KBM-7 (cell line): ENCODE data around the gene C16orf95.

Source experiments
- DNase-seq: peaks from one replicate; pipeline ENCODE4 v3.0.0-alpha.2; 2015
- in situ Hi-C: fragments of 300-500 bp; cut with MboI; formaldehyde crosslinking; loops from 2 replicates; pipeline ENCODE4 v1.14.3; 2020; ENCODE audit warnings: low sequenced_read_pairs, low pct_unique_long_range_greater_than_20kb, mixed read lengths

Gene C16orf95

DNA sequence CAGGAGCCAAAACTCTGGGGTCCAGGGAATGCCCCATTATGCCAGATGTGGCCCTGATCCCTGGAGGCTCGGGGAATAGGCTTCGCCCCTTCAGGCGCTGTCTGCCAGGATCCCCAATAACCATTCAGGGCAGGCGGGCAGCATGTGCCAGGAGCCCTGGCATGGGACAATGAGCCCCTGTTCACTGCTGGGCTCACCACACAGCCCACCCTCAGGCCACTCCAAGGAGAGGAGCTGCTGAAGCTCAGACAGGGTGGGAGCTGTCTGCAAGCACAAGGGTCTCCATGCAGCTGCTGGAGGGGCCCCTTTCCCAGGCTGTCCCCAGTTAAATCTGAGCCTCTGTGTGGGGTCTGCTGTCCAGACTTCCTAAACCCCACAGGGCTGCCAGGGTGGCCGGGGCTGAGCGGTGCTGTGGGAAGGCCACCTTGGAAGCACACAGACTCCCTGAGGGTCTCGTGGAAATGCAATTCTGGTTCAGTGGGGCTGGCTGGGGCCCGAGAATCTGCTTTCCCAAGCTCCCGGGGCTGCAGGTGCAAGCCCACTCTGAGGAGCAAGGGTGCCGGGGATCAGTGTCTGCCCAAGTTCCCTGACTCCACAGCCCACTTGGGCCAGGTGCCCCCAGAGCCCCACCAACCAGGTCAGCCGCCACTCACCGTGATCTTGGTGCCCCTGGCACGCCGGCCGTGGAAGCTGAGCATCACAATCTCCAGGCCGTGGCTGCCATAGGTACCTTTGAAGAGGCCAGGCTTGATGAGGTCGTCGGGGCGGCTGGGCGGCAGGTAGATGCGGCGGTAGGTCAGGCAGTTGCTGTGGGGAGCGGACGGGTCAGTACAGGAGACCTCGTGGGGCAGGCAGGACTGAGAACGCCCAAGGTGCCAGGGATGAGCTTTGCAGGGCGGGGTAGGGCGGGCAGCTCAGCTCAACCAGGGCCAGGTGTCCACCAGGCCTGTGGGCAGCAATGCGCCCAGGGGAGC lies 17.7 kb upstream of the C16orf95 start:
- in situ Hi-C loops, result no loop called here
- no peak for DNase-seq

DNA sequence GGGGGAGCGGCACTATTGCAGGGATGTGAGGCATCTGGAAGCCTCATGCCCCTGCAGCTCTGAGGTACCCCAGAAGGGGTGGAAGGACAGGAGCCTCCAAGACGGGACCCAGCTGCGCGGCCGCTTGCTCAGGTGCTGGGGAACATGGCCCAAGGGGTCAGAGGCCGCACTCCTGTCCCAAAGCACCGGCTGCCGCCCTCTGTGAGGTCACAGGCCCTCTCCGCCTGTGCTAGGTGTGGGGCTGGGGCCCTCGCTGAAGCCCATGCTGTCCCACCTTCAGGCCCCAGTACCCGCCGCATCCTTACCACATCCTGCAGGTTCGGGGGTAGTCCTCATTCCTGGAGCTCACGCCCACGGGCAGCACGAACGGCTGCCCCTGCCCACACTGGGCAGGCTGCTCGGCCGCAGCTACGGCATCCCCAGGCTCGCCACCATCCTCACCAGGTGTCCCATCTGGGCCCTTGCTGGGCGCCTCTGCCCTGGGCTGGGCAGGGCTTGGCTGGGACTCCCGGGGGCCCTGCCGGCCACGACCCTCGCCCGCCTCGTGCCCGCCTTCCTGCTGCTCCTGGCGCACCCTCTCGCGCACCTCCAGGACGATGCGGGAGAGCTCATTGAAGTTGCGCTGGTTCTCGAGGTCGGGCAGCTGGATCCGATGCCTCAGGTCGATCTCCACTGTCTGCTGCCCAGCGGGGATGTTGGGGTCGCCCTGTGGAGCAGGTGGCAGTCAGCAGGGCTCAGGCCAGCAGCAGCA lies 16.6 kb upstream of the C16orf95 start:
- in situ Hi-C loops, result no loop called here
- DNase-seq, result no peak

DNA sequence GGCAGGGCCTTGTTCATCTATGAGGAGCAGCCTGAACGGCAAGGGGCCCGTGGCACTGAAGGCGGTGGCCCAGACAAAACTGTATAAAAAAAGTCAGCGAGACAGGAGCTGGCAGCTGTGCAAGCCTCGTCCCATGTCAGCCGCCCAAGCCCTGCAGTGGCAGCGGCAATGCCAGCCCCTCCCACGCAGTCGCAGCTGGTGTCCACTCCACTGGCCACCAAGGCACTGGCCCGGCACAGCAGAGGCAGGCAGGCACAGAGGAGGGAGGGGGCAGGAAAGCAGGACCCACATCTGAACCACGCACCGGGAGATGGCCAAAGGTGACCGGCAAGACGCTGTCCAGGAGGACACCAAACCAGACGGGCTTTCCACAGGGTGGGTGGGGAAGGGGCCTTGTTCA lies 15.9 kb upstream of the C16orf95 start:
- in situ Hi-C loops, result no loop called here
- DNase-seq, result no peak

DNA sequence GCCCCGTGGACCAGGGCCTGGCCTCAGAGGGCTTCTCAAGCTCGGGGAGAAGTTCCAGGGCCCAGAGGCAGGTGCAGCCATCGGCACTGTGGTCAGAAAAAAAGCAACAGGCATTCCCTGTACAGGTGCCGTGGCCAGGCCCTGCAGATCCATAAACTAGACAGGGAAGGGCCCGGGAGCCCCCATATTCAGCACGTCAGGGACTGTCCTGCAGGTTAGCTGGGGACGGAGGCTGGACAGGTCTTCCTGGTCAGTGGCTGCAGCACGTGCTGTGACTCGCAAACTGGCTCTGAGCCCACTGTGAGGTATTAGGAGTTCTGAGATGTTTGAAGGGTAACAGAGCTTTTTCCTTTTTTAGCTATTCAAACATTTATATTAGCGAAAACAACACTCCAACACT lies 15.0 kb upstream of the C16orf95 start:
- in situ Hi-C loops, result no loop called here

DNA sequence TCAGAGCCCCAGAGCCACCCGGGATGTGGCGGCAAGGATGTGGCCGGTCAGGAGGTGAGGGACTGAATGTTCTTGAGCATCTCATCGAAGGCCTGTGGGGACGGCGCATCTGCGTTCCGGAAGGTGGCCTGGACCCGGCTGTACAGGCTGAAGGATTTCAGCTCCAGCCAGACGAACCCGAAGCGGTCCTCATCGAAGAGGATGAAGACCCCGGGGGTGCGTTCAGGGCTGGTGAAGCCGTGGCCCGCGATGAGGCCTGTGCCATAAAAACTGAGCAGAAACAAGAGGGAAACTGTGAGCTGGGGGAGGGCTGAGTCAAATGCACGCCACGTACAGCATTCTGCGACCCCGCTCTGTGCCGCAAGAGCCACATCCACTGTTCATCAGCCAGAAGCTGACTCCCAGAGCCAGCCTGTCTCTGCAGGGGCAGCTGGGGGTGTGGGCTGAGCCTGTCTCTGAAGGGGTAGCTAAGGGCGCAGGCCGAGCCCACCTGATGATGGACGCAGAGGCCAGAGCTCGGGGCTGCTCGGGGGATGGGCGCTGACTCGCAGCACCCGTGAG lies 14.1 kb upstream of the C16orf95 start:
- DNase-seq, result no peak
- in situ Hi-C loops, result no loop called here

More for the DNA sequence above, 15.0 kb upstream of the C16orf95 start:
- DNase-seq, result no peak

DNA sequence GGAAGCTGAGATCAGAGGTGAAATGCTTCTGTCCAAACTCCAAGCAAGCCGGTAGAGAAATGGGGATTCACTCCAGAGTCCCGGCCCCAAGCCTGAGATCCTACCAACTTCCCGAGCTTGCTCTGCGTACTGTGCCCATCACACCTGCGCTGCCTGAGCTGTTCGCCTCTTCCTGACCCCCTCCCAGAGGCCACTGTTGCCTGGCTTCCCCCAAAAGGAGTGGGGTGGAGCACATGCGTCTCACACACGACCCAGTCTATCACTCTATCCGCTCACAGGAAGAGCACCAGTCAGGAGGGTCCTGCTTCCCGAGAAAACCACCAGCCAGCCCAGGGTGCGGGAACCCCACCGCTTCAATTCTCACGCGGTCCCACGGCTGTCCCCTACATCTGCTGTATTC lies 13.5 kb upstream of the C16orf95 start:
- in situ Hi-C loops, result no loop called here
- no peak for DNase-seq

DNA sequence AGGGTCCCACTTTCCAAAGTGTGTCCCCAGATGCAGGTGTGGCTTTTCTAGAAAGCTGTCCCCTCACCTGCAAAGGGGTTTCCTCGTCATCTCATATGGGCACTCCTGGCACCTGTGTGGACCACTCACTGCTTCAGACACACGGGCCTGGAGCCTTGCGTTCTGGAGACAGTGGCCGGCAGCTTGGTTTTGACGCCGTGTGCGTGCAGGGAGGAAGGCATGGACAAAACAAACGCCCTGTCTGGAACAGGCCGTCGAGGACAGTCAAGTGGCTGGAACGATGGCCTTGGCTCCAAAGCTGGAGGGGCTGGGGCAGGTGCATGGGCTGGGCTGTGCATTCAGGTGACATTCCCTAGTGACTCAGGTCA lies 13.0 kb upstream of the C16orf95 start:
- in situ Hi-C loops, result no loop called here
- DNase-seq, result no peak

DNA sequence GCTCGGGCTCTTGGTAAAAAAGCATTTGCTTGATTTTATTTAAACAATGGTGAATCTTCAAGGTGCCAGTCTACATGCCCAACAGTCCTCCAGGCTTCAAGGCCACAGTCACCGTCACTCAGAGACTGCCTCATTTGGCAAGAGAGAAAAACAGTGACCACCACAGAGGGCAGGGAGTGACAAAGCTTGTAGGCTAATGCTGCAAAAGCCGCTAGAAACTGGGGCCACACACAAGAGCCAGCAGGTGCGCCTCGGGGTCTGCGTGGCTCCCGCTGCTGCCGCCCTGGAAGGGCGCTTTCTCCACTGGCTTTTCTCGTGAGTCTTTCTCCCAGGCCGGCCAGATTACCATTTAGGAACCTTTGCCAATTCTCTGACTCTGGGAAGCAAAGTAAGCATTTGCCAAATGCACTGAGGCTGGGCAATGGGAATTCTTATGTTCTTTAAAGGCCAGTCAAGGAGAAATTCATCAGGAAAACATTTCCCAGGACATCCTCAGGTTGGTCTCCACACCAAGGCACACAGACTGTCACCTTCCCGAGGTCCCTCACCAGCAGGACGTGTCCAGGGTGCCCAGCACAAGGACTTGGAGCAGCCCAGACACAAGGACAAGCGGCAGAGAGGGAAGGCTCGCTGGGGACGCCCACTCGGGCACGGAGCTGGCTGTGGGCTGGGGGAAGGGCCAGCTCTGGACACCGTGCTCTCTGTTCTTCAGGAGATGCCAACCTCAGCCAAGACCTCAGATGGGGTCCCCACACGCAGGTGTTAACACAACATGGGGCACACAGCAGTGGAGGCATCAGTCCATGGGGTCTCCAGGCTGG lies 12.5 kb upstream of the C16orf95 start:
- DNase-seq, result no peak
- in situ Hi-C loops, result no loop called here

DNA sequence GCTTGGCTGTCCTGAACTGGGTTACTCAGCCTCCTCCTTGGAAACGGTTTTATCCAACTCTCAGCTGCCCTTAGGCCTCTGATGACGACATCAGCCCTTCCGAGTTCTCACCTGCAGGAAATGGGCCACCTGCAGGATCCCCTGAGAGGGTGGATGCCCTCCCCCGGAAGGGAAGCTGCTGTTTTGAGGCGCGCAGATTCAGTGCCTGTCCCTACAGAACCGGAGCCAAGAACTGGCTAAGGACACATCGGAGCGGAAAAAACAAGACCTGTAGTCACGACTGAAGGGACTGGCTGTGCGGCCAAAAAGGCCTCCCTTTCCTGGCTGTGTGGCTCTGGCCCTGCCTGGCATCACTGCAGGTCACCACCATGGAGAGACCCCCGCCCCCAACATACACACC lies 11.7 kb upstream of the C16orf95 start:
- in situ Hi-C loops, result no loop called here
- DNase-seq, result no peak

DNA sequence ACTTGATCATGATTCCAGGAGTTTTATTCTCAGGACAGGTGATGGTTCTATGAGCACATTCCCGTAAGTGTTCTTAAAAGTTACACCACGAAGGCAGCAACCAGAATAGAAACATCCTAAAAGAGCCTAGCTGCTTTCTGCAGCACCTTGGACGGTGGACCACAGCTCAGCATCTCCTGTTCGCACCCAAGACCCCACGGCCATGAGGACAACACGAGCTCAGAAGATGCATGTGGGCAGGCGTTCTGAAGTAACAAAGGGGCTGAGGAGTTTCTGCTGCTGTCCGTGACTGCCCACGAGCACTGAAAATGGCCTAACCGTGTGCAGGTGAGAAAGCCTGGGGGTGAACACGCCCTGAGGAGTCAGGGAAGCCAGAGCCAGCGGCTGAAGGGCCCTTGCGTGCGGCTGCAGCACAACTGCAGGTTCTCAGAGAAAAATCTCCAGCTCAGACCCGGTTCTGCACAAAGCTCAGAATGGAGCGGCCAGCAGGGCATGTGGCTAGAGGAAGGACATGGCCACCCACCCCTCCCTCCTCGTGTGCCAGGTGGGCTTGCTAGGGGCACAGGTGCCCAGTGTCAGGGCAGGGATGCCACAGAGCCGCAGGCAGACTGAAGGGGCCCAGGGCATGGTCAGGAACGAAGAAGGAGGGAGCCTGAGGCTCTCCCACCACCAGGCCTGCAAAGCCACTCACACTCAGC lies 10.8 kb upstream of the C16orf95 start:
- DNase-seq, result no peak
- in situ Hi-C loops, result no loop called here

DNA sequence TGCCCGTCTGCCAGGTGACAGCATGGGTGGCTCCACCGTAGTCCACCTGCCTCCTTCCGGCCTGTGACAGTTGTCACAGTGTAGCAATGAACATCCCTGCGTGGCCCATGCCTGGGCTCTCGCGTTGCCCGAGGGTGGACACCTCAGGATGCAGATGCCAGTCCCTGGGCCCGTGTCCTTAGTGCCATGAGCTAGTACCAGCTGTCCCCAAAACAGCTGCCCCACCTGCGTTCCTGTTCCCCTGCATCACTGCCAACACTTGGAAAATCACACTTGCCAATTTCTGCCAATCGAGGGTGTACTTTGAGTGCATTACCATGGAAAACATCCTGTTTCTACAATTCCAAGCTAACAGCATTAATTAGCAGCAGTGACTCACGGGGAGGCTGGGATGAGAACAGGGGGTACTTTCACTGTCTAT lies 9.0 kb upstream of the C16orf95 start:
- in situ Hi-C loops, result no loop called here
- no peak for DNase-seq

DNA sequence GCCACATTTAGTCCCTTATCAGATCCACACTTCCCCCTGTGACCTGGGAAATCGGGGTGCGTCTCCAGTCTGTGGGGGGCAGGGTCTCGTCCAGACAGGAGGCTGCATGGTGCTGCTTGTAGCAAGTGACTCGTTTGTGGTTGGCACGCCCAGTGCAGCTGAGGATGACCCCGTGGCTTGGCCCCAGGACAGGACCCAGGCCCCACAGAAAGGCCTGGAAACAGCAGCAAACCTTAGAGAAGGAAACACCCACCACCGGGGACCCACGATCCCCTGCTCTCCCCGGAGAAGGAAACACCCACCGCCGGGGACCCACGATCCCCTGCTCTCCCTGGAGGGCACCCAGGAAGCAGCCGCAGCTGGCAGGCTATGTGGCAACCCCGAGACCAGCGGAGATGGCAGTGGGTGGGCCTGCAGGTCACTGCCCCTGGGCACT lies 8.2 kb upstream of the C16orf95 start:
- no peak for DNase-seq
- in situ Hi-C loops, result no loop called here

DNA sequence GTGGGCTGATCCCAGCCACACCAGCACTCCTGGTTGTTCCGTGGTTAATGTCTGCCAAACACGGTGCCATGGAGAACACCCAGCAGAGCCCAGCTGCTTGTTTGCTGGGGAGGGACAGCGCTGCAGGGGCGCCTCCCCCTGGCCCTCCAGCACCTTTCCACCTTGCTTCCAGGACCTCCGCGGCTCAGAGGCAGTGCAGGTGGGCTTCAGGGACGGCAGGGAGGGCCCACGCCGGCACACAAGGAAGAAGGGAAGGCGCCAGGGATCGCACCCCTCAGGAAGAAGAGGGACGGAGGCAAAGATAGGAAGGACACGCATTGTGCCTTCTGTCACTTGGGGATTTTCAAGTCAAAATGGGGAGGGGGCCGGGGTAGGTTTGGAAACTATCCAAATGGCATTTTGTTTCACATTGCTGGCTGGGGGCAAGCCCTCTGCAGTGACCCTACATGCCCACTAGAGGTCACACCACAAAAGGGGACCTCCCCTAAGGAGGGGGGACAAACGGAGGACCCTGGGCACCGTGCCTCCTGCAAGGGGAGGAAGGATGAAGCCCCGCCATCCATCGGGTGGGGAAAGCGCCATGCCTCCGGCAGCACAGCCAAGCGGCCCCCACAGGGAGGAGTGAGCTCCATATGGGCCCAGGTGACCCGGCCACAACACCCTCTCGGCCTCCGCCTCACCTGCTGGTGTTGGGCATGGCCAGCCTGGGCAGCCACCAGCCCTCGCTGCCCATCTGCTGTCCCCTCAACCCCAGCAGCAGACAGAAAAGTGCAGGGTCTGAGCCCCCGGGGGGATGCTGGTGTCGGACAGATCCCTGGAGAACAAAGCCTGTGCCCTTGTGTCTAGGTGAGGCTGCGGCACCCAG lies 7.5 kb upstream of the C16orf95 start:
- in situ Hi-C loops, result no loop called here
- DNase-seq, result peak; percentile 42

DNA sequence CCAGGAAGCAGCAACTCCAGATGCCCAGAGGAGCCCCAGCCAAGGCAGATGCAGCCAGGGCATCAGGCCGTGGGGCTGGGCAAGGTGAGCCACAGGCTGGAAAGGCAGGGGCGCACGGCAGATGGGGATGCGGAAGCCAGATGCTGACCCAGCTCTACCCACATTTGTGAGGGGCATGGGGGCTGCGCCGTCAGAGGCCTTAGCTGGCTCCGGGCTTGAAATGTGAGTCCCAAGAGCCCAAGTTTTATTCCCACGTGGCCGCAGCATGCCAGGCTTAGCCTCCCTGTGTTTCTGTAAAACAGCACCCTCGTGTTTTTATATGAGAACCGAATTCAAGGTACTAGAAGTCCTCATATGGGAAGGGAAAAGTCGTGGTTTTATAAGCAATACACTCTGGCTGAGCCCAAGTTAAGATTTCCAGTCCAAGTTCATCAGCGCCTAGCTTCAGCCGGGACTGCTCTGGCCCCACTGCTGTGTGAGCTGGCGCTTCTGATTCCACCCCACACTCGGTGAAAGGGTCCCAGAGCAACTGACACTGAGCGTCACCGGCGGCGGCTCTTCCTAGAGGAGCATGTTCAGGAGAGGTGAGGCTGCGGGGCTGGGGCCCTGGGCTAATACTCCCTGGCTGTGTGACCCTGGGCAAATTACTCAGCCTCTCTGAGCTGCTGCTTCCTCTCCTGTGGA lies 6.7 kb upstream of the C16orf95 start:
- in situ Hi-C loops, result no loop called here
- no peak for DNase-seq

DNA sequence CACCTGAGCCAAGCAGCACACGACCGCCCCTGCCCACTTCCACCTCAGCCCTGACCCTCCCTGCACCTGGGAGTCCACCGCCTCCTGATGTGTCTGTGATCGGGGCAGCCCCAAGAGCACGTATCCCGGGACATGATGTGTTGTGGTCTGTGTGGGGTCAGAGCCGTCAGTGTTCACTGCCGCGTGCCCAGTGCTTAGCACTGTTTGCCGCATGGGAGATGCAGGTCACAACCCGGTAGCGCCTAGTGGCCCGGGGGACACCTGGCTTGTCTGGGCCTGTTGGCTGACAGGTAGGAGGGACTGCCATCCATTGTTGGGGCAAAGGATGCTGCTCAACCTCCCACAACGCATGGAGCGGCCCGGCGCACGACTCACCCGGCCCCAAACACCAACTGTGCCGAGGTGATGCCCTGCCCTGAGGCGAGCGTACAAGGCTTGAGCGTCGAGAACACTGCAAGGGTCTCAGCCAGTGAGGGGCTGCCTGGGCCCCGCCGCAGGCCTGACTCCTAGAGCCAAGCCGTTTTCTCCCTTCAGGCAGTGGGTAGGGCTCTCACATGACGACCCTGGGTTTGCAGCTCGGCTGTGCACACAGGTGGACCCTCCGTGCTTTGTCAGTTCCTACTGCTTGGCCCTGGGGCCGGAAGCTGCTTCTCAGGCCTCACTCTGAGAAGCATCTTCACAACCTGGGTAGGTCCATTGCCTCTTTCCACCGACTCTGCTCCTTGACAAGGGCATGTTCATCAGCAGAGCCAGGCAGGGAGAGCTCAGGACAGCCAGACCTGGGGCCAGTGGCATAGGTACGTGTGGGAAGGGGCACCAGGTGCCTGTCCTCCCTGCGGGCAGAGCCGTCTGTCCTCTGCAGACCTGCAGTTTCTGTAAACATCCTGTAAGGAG lies 5.9 kb upstream of the C16orf95 start:
- in situ Hi-C loops, result no loop called here
- DNase-seq, result no peak

DNA sequence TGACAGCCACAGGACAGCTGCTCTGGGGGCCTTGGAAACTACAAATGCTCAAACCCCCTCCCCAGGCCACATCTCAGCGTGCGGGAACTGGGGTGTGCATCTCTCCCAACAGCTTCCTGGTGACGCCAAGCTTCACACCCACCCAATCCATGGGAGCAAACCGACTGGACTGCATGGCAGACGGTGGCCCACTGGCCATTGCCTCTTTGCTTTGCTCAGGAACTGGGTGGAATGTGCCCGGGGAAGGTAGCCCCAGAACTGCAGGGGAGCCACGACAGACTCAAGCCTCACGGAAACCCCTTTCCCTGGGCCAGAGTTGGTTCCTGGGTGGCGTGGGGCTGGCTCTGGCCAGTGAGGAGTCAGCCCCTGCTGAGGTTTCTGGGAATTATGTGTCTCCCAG lies 5.2 kb upstream of the C16orf95 start:
- DNase-seq, result no peak
- in situ Hi-C loops, result no loop called here
